Keratinocyte (primary cell): ENCODE results near the gene MTMR1.

Experiments
- EZH2 ChIP-seq: IDR thresholded peaks from one replicate; pipeline ENCODE4 v1.6.1; 2012; ENCODE audit warnings: inconsistent platforms, mild to moderate bottlenecking, low read length, moderate library complexity
- TF ChIP-seq, protein P1 (sequence below), 3 experiments: IDR thresholded peaks in 1 of 3; conservative IDR thresholded peaks in 1 of 3; optimal IDR thresholded peaks in 1 of 3; 2 replicates in 2 of 3; 3 replicates in 1 of 3; pipeline versions ENCODE3 to v1.5.1; 2011; ENCODE audit warnings: low read length in 3 of 3, mild to moderate bottlenecking in 3 of 3, moderate library complexity in 2 of 3, control low read depth in 1 of 3, inconsistent platforms in 1 of 3; ENCODE audit not compliant: insufficient read depth in 2 of 3; ENCODE audit errors: extremely low read depth in 1 of 3

DNA sequence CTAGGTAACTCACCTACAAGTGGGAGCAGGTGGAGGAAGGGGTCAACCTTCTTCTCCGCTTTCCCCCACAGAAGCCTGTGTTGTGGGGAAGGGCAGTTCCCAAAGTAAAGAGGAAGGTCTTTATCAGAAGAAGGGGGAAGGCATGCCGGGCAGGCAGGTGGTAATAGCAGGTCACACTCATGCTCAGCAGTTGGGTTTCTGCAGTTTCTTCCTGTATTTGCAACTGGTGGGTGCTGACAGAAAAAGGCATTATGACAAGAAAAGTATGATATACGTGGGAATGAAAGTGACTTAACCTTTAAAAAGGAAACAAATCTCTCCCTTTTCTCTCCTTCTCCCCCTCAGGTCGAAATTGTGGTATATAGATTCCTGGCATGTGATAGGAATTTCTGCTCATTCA lies 3.7 kb downstream of the MTMR1 start:
- TF ChIP-seq, protein P1, sequence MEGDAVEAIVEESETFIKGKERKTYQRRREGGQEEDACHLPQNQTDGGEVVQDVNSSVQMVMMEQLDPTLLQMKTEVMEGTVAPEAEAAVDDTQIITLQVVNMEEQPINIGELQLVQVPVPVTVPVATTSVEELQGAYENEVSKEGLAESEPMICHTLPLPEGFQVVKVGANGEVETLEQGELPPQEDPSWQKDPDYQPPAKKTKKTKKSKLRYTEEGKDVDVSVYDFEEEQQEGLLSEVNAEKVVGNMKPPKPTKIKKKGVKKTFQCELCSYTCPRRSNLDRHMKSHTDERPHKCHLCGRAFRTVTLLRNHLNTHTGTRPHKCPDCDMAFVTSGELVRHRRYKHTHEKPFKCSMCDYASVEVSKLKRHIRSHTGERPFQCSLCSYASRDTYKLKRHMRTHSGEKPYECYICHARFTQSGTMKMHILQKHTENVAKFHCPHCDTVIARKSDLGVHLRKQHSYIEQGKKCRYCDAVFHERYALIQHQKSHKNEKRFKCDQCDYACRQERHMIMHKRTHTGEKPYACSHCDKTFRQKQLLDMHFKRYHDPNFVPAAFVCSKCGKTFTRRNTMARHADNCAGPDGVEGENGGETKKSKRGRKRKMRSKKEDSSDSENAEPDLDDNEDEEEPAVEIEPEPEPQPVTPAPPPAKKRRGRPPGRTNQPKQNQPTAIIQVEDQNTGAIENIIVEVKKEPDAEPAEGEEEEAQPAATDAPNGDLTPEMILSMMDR (optimal IDR thresholded peaks at IDR 0.05 in 1 of 3, IDR thresholded peaks at IDR 0.05 in 1 of 3, conservative IDR thresholded peaks at IDR 0.05 in 1 of 3; ENCODE audit: extremely low read depth in 1 of 3, insufficient read depth in 2 of 3, low read length in 3 of 3): no peak
- no peak for TF ChIP-seq EZH2
